H1 (cell line): Measurements from ENCODE around the gene RHOT1. TPM values are rescaled to one million over a fixed set of nuclear protein-coding genes. Genes with fewer than 3 reads are reported as not detected.

Experiments
- CTCF ChIA-PET: fragments of 300-600 bp; sonication (Branson Sonifier 250); formaldehyde crosslinking; loops from one replicate; lab custom pipeline; 2021; ENCODE audit not compliant: partially characterized antibody; lab: Charles Lee
- POLR2A ChIA-PET: fragments of 300-600 bp; sonication (Branson Sonifier 250); formaldehyde crosslinking; loops from one replicate; lab custom pipeline; 2021; ENCODE audit warnings: inconsistent platforms; ENCODE audit not compliant: partially characterized antibody; lab: Charles Lee
- DNase-seq, 2 experiments: peaks; one replicate each; pipeline versions ENCODE4 v3.0.0 to v3.0.0-alpha.2; 2010 to 2022; ENCODE audit warnings: low spot score in 2 of 2, low read depth in 1 of 2, mixed read lengths in 1 of 2
- FAIRE-seq: peaks from 2 replicates; lab custom pipeline; 2011; peaks lifted over from hg19 to GRCh38; lab: Jason Lieb, UNC
- H2AFZ ChIP-seq: 2 replicates; pipeline ENCODE4 v1.8.1; 2012; ENCODE audit warnings: low read length, inconsistent platforms
- H2AK5ac ChIP-seq: 2 replicates; pipeline ENCODE4 v1.6.1; 2013; ENCODE audit warnings: low read depth, low read length
- H2BK120ac ChIP-seq: replicated peaks from 2 replicates; pipeline ENCODE3; 2013; ENCODE audit warnings: low read depth, low read length, inconsistent platforms
- H2BK12ac ChIP-seq: 2 replicates; pipeline ENCODE4 v1.6.1; 2013; ENCODE audit warnings: low read depth, low read length
- H2BK15ac ChIP-seq: 2 replicates; pipeline ENCODE4 v1.6.1; 2013; ENCODE audit warnings: low read length
- H2BK20ac ChIP-seq: 2 replicates; pipeline ENCODE4 v1.6.1; 2013; ENCODE audit warnings: low read length
- H2BK5ac ChIP-seq: 2 replicates; pipeline ENCODE4 v1.6.1; 2013; ENCODE audit warnings: low read depth, low read length
- H3K14ac ChIP-seq: 2 replicates; pipeline ENCODE4 v1.6.1; 2013; ENCODE audit warnings: inconsistent platforms; ENCODE audit not compliant: insufficient read length
- H3K18ac ChIP-seq: 2 replicates; pipeline ENCODE4 v1.6.1; 2013; ENCODE audit warnings: low read length; ENCODE audit errors: extremely low read depth
- H3K23ac ChIP-seq: 2 replicates; pipeline ENCODE4 v1.6.1; 2013; ENCODE audit warnings: inconsistent platforms; ENCODE audit not compliant: insufficient read length
- H3K23me2 ChIP-seq: 2 replicates; pipeline ENCODE4 v1.6.1; 2013; ENCODE audit warnings: low read depth, low read length
- H3K27ac ChIP-seq: 2 replicates; pipeline ENCODE4 v1.6.1; 2011; ENCODE audit warnings: low read depth, low read length, inconsistent platforms
- H3K27me3 ChIP-seq, 4 experiments: replicated peaks in 1 of 4; 1 replicate in 1 of 4; 2 replicates in 3 of 4; pipeline versions ENCODE4 v1.6.1 to v1.8.1; 2011 to 2013; ENCODE audit warnings: low read length in 3 of 4, mild to moderate bottlenecking in 3 of 4, inconsistent platforms in 2 of 4, mixed read lengths in 2 of 4, moderate library complexity in 1 of 4; ENCODE audit not compliant: control insufficient read depth in 3 of 4, insufficient read depth in 3 of 4; ENCODE audit errors: extremely low read depth in 1 of 4
- H3K36me3 ChIP-seq, 4 experiments: 2 replicates each; pipeline versions ENCODE4 v1.6.1 to v1.8.1; 2011 to 2013; ENCODE audit warnings: mild to moderate bottlenecking in 4 of 4, low read length in 3 of 4, moderate library complexity in 2 of 4, control low read depth in 1 of 4, inconsistent platforms in 1 of 4; ENCODE audit not compliant: insufficient read depth in 4 of 4, control insufficient read depth in 2 of 4
- H3K4ac ChIP-seq: replicated peaks from 2 replicates; pipeline ENCODE3; 2013; ENCODE audit warnings: low read length, low read depth, mixed read lengths, inconsistent platforms; ENCODE audit not compliant: insufficient read length
- H3K4me1 ChIP-seq, 4 experiments: replicated peaks in 1 of 4; 1 replicate in 1 of 4; 2 replicates in 3 of 4; pipeline versions ENCODE4 v1.6.1 to v1.8.1; 2011 to 2013; ENCODE audit warnings: low read length in 3 of 4, inconsistent platforms in 2 of 4, mixed read lengths in 1 of 4; ENCODE audit not compliant: insufficient read depth in 4 of 4, control insufficient read depth in 3 of 4
- H3K4me2 ChIP-seq, 2 experiments: 2 replicates each; pipeline versions ENCODE4 v1.6.1 to v1.8.1; 2011 to 2013; ENCODE audit warnings: low read depth in 2 of 2, low read length in 2 of 2, control low read depth in 1 of 2, inconsistent platforms in 1 of 2, mild to moderate bottlenecking in 1 of 2; ENCODE audit not compliant: insufficient read depth in 1 of 2
- H3K4me3 ChIP-seq, 4 experiments: fragments of 200-600, 300-600 bp in 1 of 4; sonication (generic), shearing (Covaris generic), sonication (Bioruptor Twin) in 1 of 4; 2 replicates each; pipeline versions ENCODE4 v1.5.1 to v1.8.1; 2011 to 2016; ENCODE audit warnings: low read length in 4 of 4, low read depth in 3 of 4, control low read depth in 2 of 4, inconsistent platforms in 2 of 4, mild to moderate bottlenecking in 2 of 4, mixed read lengths in 1 of 4, moderate library complexity in 1 of 4; ENCODE audit not compliant: insufficient read depth in 2 of 4; ENCODE audit errors: extremely low read depth in 1 of 4
- H3K56ac ChIP-seq: replicated peaks from 2 replicates; pipeline ENCODE3; 2013; ENCODE audit warnings: low read depth, mild to moderate bottlenecking, mixed read lengths, low read length, inconsistent platforms; ENCODE audit not compliant: insufficient read length
- H3K79me1 ChIP-seq: 2 replicates; pipeline ENCODE4 v1.6.1; 2013; ENCODE audit warnings: low read depth, low read length, control low read depth
- H3K79me2 ChIP-seq, 2 experiments: 2 replicates each; pipeline versions ENCODE4 v1.6.1 to v1.8.1; 2012 to 2013; ENCODE audit warnings: low read length in 2 of 2, mild to moderate bottlenecking in 2 of 2, inconsistent platforms in 1 of 2; ENCODE audit not compliant: insufficient read depth in 2 of 2, control insufficient read depth in 1 of 2
- H3K9ac ChIP-seq, 4 experiments: replicated peaks in 1 of 4; 1 replicate in 1 of 4; 2 replicates in 3 of 4; pipeline versions ENCODE4 v1.6.1 to v1.8.1; 2011 to 2013; ENCODE audit warnings: low read depth in 3 of 4, low read length in 3 of 4, control low read depth in 2 of 4, mild to moderate bottlenecking in 2 of 4, moderate library complexity in 2 of 4, inconsistent platforms in 1 of 4; ENCODE audit errors: extremely low read depth in 1 of 4
- H3K9me3 ChIP-seq, 2 experiments: 2 replicates each; pipeline versions ENCODE4 v1.6.1 to v1.8.1; 2012 to 2013; ENCODE audit warnings: mild to moderate bottlenecking in 2 of 2, moderate library complexity in 2 of 2, control low read depth in 1 of 2, inconsistent platforms in 1 of 2, low read depth in 1 of 2, low read length in 1 of 2, mixed read lengths in 1 of 2; ENCODE audit not compliant: insufficient read depth in 2 of 2
- H4K20me1 ChIP-seq, 2 experiments: replicated peaks in 1 of 2; 2 replicates each; pipeline versions ENCODE3 to v1.8.1; 2011 to 2013; ENCODE audit warnings: inconsistent platforms in 2 of 2, low read length in 2 of 2, mild to moderate bottlenecking in 1 of 2; ENCODE audit not compliant: insufficient read depth in 2 of 2, control insufficient read depth in 1 of 2
- H4K5ac ChIP-seq: 2 replicates; pipeline ENCODE4 v1.6.1; 2013; ENCODE audit warnings: low read length, low read depth, mixed read lengths, inconsistent platforms; ENCODE audit not compliant: insufficient read length
- H4K8ac ChIP-seq: 2 replicates; pipeline ENCODE4 v1.8.0; 2013; ENCODE audit warnings: mild to moderate bottlenecking, moderate library complexity, low read length, inconsistent platforms; ENCODE audit not compliant: insufficient read depth; ENCODE audit errors: extremely low read depth
- H4K91ac ChIP-seq: replicated peaks from 2 replicates; pipeline ENCODE3; 2013; ENCODE audit warnings: low read length, mixed read lengths, inconsistent platforms; ENCODE audit not compliant: insufficient read length
- CEBPB ChIP-seq: IDR thresholded peaks from 2 replicates; pipeline ENCODE4 v1.6.1; 2012; ENCODE audit warnings: low read depth, low read length
- CHD1 ChIP-seq: IDR thresholded peaks from 2 replicates; pipeline ENCODE4 v1.6.1; 2012; ENCODE audit warnings: low read depth, low read length, improper control_type of control experiment
- CHD2 ChIP-seq: IDR thresholded peaks from 2 replicates; pipeline ENCODE4 v1.6.1; 2012; ENCODE audit warnings: low read length, improper control_type of control experiment
- EGR1 ChIP-seq: IDR thresholded peaks from 2 replicates; pipeline ENCODE4 v1.6.1; 2011; ENCODE audit warnings: low read depth, low read length, borderline replicate concordance
- JUND ChIP-seq: IDR thresholded peaks from 2 replicates; pipeline ENCODE4 v1.6.1; 2011; ENCODE audit warnings: mild to moderate bottlenecking, improper control_type of control experiment, low read length
- KDM4A ChIP-seq: IDR thresholded peaks from one replicate; pipeline ENCODE4 v1.7.1; 2012; ENCODE audit warnings: low read depth, mild to moderate bottlenecking, moderate library complexity, low read length, inconsistent platforms; ENCODE audit not compliant: severe bottlenecking
- KDM5A ChIP-seq: fragments of 200-600 bp; IDR thresholded peaks from 2 replicates; pipeline ENCODE4 v1.7.1; 2012; ENCODE audit warnings: mild to moderate bottlenecking, low read length, inconsistent platforms, mixed read lengths
- MAX ChIP-seq: IDR thresholded peaks from 2 replicates; pipeline ENCODE4 v1.6.1; 2012; ENCODE audit warnings: inconsistent platforms
- POU5F1 ChIP-seq: IDR thresholded peaks from 2 replicates; pipeline ENCODE4 v1.6.1; 2011; ENCODE audit warnings: low read depth, mild to moderate bottlenecking, low read length, moderate library complexity
- SIX5 ChIP-seq: IDR thresholded peaks from 2 replicates; pipeline ENCODE4 v1.6.1; 2011; ENCODE audit warnings: mild to moderate bottlenecking, low read depth, low read length
- SP1 ChIP-seq: IDR thresholded peaks from 2 replicates; pipeline ENCODE4 v1.6.1; 2011; ENCODE audit warnings: low read depth, low read length
- TAF7 ChIP-seq: optimal IDR thresholded peaks from 2 replicates; pipeline ENCODE3; 2011; ENCODE audit warnings: low read depth, mild to moderate bottlenecking, inconsistent platforms, low read length, moderate library complexity, borderline replicate concordance
- ZNF274 ChIP-seq: IDR thresholded peaks from 2 replicates; pipeline ENCODE4 v1.7.0; 2012; ENCODE audit warnings: low read length, borderline replicate concordance; ENCODE audit errors: extremely low read depth
- WGBS, 2 experiments: shearing (Covaris generic) in 1 of 2; methylation state at CpG; one replicate each; pipeline versions ENCODE4 v1.1.6 to v1.1.7; 2013 to 2015; ENCODE audit warnings: low lambda C conversion rate in 2 of 2, mixed read lengths in 2 of 2, inconsistent platforms in 1 of 2, low coverage in 1 of 2, missing lambda C conversion rate in 1 of 2; ENCODE audit not compliant: insufficient replicate concordance in 2 of 2, insufficient coverage in 1 of 2, insufficient read length in 1 of 2; ENCODE audit errors: extremely low coverage in 1 of 2, missing lambda C conversion rate in 1 of 2; 5-methylcytosine and 5-hydroxymethylcytosine counted together
- polyA plus RNA-seq, 7 experiments: library from polyadenylated mRNA; depleted of rRNA in 3 of 7; stranded (reverse) in 5 of 7; unstranded in 2 of 7; fragments of >200 nt in 5 of 7; fragments of 200-250 nt in 2 of 7; gene quantifications; 1 replicate in 5 of 7; 2 replicates in 1 of 7; 4 replicates in 1 of 7; pipeline versions ENCODE4 v1.2.1 to v1.2.3, GENCODE V29; 2011 to 2013; ENCODE audit warnings: missing spikeins in 2 of 7, mixed read lengths in 2 of 7
- total RNA-seq: library from RNA; stranded (reverse); fragmentation: NEBNext Ultra II Directional; extraction: Animal tissue kit (Norgen Biotek cat#: 25700); gene quantifications from 2 replicates; pipeline ENCODE4 v1.2.1, GENCODE V29; 2021

Gene RHOT1
- total and polyA plus RNA-seq, 2 of the 8 experiments (the other 6 are each of a cell fraction or from before 2014, with no cell fraction given): 34.2 to 38.2 TPM

DNA sequence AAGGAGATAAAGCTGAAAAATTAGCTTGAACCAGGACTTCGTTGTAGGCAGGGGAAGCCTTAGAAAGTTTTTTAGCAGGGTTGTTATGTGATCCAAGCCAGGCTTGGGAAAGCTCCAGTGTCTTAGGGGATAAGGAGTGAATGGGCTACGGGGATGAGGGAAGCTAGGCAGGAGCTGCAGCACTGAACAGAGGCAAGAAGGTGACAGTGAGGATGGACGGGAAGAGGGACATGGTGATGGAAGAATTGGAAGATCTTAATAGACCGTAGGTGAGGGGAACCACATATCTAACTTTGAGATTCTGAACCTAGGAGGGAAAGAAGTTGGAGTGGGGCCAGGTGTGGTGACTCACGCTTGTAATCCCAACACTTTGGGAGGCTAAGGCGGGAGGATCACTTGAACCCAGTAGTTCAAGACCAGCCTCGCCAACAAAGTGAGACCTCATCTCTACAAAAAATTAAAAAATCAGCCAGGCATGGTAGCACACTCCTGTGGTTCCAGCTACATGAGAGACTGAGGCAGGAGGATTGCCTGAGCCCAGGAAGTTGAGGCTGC lies 126.5 kb downstream of the RHOT1 start:
- H2BK15ac ChIP-seq: 0 out of 2 replicates have a peak overlapping the region, but pooled peaks have one; percentile 92
- H3K18ac ChIP-seq: no peak overlapping the region
- peak overlapping the region; percentile 3; the same call in 1 of the 2 replicates for H2BK12ac ChIP-seq
- no peak overlapping the region for H3K4ac ChIP-seq
- H3K9ac ChIP-seq: no peak overlapping the region; a peak in 1 of 7 replicates
- H2AK5ac ChIP-seq: 0 out of 2 replicates have a peak overlapping the region, but pooled peaks have one; percentile 95
- no peak overlapping the region for H4K8ac ChIP-seq
- no peak for FAIRE-seq
- peaks cover 17% of the 10 kb centered on the region; the same call in 1 of the 2 replicates for H3K23me2 ChIP-seq
- 0 out of 2 replicates have a peak overlapping the region, but pooled peaks have one; percentile 0 for H2BK5ac ChIP-seq
- no peak overlapping the region for H2BK120ac ChIP-seq
- peaks cover 13% of the 10 kb centered on the region for H3K79me1 ChIP-seq
- no peak overlapping the region for H4K91ac ChIP-seq
- H3K79me2 ChIP-seq: peaks cover 0 to 16% of the 10 kb centered on the region in 2 experiments; a peak in 1 of 4 replicates
- no peaks in the 10 kb centered on the region for H3K9me3 ChIP-seq
- ChIA-PET CTCF (interaction anchor here (1.1 to 1.2 kb wide), 2 partner anchors 16 to 18 kb away, joined by 3 to 7 read pairs; no protein-coding TSS in a partner anchor), POLR2A (no interaction called here)
- H2AFZ ChIP-seq: no peak overlapping the region
- H4K20me1 ChIP-seq: peaks cover 0 to 1% of the 10 kb centered on the region in 2 experiments
- H3K27ac ChIP-seq: no peak overlapping the region
- peaks cover 7 to 24% (median 17%) of the 10 kb centered on the region in 4 experiments for H3K4me1 ChIP-seq
- peaks cover 0 to 31% (median 26%) of the 10 kb centered on the region in 4 experiments; a peak in 5 of 7 replicates for H3K27me3 ChIP-seq
- no peak overlapping the region for H3K4me3 ChIP-seq
- H2BK20ac ChIP-seq: no peak overlapping the region; the same call in 1 of the 2 replicates
- 94% methylated on average over 7 of the region's 7 CpGs; no CpG with 5 or more reads in 1 of the 2 experiments for WGBS, 2 experiments
- no peak overlapping the region for H3K56ac ChIP-seq
- peak overlapping the region in 1 of 2 experiments; percentile 91; a peak in 1 of 4 replicates for H3K4me2 ChIP-seq
- H3K36me3 ChIP-seq: no peaks in the 10 kb centered on the region
- H3K14ac ChIP-seq: no peak overlapping the region
- H3K23ac ChIP-seq: no peak overlapping the region
- H4K5ac ChIP-seq: no peak overlapping the region
- DNase-seq: no peak
- no peak for TF ChIP-seq CHD1
- no peak for TF ChIP-seq POU5F1
- TF ChIP-seq ZNF274: no peak
- TF ChIP-seq MAX: no peak
- TF ChIP-seq SP1: no peak
- TF ChIP-seq KDM5A: no peak
- TF ChIP-seq SIX5: no peak
- TF ChIP-seq TAF7: no peak
- TF ChIP-seq EGR1: no peak
- TF ChIP-seq CHD2: no peak
- no peak for TF ChIP-seq KDM4A
- no peak for TF ChIP-seq JUND
- TF ChIP-seq CEBPB: no peak
